ENCODE measurements around the gene DNAJA1.

DNAJA1 gene

DNA sequence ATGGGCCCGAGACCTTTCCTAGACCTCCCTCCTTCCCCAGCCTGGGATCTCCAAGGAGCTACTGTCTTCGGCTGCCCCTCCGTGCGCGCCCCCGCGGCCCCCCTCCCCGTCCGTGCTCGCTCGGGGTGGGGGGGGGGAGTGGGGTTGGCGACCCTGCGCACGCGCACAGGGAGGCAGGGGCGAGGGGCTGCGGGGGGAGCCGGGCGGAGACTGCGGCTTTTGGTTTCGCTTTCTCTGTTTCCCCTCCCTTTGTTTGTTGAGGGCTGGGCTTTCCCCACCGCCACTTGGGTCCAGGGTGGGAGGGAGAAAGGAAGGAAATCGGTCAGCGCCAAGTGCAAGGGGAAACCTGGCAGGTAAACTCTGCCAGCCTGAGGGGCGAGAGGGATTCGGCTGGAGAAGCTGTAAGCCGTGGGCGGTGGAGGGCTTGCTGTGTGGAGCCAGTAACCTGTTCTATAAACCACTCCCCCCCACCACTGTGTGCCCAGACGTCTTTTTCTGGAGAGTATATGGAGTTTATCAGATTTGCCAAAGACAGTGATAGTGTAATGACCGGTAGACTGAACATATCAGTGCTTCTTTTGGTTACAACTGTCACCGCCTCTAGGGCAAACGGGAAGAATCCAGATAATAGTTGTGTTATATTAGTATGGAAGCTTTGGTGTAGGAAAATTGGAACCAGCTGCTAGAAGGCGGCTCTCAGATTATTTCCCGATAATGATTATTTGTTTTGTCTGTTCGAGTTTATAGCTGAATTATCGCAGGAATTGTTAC lies 684 bp downstream of the DNAJA1 start:
- DNase-seq (ENCODE audit: low read depth, low spot score) = no peak

DNA sequence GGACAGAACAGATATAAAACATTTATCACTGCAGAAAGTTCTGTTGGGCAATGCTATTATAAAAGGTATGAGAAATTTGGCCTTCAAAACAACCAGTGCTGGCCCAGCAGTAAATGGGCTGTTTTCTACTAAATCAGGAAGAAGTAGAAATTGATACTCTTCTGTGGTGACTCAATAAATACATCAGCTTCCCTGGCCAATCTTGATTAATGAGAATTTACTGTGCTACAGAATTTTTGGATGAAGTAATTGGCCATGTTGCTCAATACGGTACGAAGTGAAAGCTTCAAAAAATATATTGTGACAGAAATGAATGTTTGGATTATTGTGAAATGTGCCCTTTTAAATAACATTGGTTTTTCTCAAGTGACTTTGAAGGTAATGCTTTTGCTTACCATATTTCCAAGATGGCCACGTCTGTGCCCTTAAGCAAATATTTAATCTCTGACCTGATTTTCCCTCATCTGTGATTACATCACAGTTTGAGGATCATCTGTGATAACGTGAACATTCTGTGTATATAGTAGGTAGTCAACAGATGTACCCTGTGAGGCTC lies 4.2 kb downstream of the DNAJA1 start:
- DNase-seq (ENCODE audit: low read depth, low spot score) = no peak

DNA sequence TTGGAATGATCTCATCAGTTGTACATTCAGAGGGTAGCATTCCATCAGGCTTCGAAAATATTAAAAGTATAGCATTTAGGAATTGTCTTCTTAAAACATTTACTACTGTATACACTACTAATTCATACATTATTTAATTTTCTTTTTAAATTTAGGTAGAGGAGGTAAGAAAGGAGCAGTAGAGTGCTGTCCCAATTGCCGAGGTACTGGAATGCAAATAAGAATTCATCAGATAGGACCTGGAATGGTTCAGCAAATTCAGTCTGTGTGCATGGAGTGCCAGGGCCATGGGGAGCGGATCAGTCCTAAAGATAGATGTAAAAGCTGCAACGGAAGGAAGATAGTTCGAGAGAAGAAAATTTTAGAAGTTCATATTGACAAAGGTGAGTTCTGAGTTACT lies 5.2 kb downstream of the DNAJA1 start:
- DNase-seq (ENCODE audit: low read depth, low spot score) = no peak

DNA sequence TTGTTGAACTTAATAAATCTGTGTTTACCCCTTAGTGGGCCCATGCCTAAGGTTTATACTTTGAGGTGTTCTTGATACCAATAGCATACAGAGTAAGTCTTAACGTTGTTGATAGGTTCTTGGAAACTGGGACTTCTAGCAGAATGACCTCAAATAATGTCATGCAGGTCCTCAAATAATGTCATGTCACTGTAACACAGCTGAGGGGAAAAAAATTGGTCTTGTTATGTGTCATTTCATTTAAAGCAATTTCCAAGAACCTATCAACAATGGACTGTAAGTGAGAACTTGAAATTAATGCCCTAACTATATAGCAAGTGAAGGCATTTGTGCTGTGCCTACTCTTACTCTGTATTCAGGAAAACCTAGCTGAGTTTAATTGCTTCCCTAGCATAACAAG lies 7.2 kb downstream of the DNAJA1 start:
- DNase-seq (ENCODE audit: low read depth, low spot score) = no peak

DNA sequence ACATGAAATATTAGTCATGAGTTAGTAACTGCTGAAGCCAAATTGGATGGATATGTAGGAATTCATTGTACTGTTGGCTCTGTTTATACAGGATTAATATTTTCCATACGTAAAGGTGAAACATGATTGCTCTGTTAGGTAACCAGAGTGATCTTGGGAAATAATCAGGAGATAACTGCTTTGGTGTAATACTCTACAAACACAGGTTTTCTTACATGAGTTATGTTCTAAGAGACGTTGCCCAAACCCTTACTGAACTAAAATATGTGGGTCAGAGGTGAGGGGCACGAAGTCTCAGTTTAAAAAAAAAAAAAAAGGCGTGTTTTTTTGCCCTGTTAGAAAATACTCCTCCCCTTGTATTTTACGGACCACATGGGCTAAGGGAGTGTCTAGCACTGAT lies 7.8 kb downstream of the DNAJA1 start:
- DNase-seq (ENCODE audit: low read depth, low spot score) = no peak

DNA sequence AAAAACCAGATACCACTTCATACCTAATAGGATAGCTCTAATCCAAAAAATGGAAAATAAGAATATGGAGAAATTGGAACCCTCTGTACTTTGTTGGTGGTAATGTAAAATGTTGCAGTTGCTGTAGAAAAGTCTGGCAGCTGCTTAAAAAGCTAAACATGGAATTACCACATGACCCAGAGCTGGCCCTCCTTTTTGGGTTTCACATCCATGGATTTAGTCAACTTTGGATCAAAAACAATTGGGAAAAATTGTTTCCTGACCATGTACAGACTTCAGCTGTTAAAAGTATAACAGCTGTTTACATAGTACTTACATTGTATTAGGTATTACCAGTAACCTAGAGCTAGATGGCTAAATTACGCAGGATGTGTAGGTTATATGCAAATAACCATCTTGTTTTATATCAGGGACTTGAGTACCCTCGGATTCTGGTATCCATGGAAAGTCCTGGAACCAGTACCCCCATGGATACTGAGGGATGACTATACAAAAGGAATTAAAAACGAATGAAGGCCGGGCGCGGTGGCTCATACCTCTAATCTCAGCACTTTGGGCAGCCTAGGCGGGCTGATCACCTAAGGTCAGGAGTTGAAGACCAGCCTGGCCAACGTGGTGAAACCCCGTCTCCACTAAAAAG lies 15.8 kb downstream of the DNAJA1 start:
- no peak for DNase-seq (ENCODE audit: low read depth, low spot score)

DNA sequence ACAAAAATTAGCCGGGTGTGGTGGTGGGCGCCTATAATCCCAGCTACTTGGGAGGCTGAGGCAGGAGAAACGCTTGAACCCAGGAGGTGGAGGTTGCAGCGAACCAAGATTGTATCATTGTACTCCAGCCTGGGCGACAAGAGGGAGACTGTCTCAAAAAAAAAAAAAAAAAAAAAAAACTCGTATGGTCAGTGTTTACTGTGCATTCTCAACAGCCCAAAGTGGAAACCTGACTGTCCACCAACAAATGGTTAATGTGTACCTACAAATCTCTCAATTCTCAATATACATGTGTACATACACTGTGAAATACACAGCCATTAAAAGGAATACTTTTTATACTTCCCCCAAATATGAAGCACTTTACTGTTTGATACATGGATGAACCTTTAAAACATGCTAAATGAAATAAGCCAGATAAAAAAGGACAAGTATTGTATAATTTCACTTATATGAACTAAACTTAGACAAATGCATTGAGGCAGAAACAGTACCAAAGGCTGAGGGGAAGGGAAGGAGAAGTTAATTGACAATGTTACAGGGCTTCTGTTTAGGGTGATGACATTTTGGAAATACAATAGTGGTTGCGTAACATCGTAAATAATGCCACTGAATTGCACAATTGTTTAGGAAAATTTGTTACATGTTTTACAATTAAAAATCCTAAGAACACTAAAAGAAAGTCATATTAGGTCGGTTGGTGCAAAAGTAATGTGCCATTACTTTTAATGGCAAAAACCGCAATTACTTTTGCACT lies 16.5 kb downstream of the DNAJA1 start:
- no peak for DNase-seq (ENCODE audit: low read depth, low spot score)

DNA sequence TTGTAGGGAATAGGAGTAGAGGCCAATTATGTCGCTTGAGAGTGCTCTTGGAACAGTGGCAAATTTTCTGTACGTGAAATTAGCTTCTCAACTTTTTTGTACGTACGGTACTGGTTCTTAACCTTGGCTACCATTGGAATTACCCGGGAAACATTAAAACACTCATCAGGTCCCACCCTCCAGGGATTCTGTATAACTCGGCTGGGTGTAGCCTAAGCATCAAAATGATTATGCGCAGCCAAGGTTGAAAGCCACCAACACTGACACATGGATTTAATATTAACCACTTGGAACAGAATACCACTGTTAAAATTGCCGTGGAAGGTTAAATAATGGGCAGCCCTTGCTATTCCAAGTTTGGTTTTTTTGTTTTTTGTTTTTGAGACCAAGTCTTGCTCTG lies 17.4 kb downstream of the DNAJA1 start:
- DNase-seq (ENCODE audit: low read depth, low spot score) = no peak

DNA sequence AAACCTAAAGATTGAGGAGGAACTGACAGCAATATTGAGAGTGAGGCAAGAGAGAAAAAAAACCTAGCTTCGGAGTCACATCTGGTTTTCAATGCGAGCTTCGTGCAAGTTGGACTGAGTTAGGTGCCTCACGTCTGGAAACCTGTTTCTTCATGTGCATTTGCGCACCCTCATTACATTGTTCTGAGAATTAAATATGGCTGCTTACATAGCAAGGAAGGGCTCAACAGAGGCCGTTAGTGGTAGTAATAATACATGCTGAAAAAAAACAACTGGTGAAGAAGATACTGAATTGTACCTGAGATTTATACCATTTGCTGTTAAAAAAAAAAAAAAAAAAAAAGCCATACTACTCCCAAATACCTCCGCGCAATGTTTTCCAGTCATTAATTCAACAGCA lies 18.6 kb downstream of the DNAJA1 start:
- no peak for DNase-seq (ENCODE audit: low read depth, low spot score)

DNA sequence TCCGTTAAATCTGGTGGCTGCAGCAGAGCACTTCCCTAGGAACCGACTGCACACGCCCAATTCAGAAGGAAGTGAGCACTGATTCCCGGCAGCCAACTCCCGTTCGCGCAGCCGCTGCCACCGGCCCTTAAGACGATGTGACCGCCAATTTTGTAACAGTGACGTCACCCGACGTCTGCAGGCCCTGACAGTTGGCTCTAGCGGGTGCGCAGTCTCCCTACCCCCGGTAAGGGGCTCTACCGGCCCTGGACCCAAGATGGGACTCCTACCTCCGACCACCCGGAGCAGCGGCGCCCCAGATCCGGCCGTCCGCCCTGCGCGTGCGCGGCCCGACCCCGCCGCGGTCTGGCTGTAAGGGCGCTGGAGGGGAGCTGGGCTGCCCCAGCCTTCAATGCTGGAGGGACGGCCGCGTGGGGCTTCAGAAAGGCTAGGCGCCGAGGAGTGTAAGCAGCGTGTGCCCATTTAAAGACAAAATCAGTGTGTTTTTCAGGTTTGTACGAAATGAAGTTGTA lies 19.1 kb downstream of the DNAJA1 start:
- peak; percentile 68 for DNase-seq (ENCODE audit: low read depth, low spot score)

DNA sequence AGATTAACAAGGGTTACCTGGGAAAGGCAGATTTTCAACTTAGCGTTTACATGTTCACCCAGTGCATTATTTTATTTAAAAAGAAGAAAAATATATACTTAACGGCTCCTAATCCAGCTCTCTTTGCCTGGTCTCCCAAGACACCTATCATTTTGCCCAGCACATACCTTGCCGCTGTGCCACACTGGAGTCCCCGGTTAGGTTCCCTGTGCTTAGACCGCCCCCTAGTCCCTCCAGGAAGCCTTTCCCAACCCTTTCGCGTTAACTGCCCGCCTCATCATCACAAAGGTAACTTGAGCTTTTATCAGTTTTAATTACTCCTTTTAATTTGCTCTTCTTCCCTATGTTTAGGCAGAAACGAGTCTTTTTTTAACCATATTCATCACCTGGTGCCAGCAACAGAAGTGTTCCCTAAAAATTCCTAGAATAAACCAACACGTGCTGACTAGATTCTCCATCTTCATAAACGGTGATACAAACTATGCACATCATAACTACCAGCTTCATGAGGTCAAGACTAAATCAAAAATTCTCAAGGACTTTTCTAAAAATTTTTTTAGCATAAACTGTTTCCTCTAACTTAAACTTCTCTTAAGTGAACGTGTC lies 19.7 kb downstream of the DNAJA1 start:
- DNase-seq (ENCODE audit: low read depth, low spot score) = peak; percentile 23

DNA sequence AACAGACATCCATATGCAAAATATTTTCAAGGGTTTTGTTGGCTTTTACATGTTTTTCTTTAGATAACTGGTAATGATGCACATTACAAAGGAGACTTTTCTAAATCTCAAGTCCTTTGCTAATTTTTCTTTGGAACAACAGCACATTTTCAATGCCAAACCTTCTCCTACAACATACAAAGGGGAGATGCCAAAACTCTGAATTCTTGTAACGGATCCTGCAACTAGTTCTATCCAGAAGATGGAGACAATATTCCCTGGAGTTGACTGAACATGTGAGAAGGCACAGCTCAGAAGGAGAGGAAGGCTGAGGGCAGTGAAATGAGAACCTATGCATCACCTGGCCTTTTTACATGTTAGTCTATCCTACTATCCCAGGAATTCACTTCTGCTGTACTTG lies 21.0 kb downstream of the DNAJA1 start:
- DNase-seq (ENCODE audit: low read depth, low spot score) = no peak

DNA sequence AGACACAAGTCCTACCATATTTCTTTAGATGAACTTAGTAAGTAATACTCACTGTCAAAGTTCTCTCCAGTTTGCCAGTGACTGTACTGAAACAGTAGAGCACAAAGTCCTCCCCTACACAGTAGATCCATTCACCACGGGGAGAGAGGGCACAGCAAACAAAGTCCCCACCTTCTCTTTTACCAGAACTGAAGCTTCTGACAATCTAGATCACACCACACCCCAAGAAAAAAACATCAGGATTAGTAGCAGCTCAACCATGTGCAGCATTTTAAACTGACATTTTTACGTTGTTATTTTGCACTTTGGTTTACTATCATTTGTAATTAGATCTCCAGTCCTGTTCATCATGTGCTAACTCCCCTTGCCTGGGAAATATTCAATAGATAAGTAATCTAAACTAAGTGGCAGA lies 23.0 kb downstream of the DNAJA1 start:
- no peak for DNase-seq (ENCODE audit: low read depth, low spot score)

DNA sequence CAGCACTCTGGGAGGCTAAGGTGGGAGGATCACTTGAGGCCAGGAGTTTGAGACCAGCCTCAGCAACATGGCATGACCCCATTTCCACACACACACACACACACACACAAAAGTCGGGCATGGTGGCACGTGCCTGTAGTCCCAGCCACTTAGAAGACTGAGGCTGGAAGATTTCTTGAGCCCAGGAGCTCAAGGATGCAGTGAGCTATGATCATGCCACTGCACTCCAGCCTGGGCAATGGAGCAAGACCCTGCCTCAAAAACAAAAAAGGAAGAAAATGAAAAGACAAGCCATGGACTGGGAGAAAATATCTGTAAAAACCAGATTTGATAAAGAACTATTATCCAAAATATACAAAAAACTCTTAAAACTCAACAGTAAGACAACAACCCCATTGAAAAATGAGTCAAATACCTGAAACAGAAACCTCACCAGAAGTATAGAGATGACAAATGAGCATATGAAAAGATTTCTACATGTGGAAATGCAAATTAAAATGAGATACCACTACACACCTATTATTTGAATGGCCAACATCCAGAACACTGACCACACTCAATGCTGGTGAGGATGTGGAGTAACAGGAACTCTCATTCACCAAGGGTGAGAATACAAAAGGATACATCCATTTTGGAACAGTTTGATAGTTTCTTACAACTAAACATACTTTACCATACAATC lies 24.7 kb downstream of the DNAJA1 start:
- DNase-seq (ENCODE audit: low read depth, low spot score) = no peak

DNA sequence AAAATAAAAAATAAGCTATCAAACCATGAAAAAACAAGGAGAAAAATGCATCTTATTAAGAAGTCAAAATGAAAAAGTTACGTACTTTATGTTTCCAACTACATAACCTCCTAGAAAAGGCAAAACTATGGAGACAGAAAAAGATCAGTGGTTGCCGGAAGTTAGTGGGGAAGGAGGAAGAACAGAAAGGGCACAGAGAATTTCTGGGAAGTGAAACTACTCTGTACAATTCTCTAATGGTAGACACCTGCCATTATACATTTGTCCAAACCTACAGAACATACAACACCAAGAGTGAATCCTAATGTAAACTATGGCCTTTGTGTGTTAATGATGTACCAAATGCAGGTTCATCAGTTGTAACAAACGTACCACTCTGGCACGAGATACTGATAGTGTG lies 26.1 kb downstream of the DNAJA1 start:
- no peak for DNase-seq (ENCODE audit: low read depth, low spot score)

DNA sequence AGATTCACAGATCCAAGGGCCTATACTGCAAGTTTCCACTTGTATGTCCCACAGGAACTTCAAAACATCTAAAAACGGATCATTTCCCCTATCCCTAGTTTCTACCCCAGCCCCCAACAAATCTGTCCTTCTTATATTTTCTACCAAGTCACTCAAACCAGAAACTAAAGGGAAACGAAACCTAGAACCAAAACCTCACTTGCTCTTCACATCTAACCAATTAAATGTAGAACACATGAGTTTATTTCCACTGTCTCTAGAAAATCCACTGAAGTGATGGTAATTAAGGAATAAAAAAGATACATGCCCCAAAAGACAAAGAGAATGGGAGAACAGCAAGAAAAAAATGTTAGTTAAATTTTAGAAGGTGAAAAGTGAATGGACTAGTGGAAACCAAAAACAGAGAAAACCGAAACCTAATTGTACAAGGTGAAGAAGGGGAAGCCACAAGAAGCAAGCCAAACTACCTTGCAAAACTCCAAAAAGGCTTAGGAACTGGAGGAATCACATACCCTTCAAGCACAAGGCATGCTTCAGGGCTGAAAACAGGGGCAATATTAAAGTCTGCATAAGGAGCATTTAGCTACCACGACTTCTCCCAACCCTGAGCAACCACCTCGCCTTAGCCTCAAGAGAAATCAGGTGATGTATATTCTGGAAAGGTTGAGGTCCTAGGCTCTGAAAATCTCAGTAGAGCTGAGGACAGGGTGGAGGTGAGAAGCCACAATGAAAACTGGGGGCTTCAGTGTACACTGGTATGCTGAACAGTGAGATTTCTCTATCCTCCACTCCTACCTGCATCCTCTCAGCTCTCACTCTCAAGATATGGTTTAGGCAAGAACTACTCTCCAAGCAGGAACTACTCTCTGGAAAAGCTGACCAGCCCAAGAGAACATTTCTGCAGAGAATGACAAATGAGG lies 40.3 kb downstream of the DNAJA1 start:
- DNase-seq (ENCODE audit: low read depth, low spot score) = no peak

DNA sequence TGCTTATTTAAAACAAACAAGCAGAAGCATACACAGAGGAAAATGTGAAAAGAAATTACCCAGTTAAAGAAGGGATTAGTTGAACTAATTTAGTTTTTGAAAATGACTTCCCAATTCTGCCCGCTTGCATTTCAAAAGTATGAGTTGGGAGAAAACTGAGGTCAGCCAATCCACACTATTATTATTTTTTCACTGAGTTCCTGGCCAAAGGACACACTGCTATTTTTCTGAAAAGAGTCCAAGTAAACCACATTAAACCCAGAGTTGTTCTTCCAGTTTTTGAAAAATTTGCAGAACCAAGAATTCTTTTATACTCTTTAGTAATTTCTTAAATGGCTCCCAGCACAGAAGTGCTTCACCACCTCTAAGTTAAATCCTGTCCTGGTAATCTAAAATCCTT lies 43.9 kb downstream of the DNAJA1 start:
- DNase-seq (ENCODE audit: low read depth, low spot score) = no peak

DNA sequence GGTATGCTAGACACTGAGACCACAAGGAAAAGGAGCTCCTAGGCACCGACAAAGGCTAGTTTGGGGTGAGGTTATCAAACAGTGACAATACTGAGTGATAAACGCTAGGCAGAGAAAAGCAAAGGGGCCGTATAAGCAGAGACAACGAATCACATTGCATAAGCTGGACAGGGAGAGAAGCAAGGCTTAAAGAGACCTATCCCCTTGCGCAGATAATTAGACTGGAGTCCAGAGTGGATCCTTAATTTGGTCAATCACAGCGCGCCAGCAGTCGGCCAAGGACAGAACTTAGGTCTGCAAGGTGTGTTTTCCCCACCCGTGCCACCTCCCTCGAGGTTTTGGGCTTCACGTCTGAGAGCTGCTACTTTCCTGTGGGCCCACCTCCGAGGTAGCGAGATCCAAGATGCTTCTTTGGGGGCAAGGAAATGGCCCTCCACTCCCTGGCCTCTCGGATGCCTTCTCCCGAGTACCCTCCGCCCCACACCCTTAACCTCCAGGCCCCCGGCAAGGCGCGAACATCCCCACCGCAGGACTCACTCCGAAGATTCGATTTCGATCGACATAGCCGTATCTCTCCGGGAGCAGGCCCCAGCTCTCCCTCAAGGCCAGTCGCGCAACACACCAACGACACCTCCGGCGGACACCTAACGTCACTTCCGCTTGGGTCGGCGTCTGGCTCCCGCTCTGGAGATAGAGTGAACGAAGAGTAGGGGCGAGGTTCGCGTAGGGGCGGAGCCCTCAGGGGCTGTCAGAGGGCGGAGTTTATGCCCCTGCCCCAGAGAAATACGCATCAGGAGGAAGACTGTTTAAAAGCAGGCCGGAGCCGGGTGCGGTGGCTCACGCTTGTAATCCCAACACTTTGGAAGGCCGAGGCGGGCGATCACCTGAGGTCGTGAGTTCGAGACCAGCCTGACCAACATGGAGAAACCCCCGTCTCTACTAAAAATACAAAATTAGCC lies 51.3 kb downstream of the DNAJA1 start, which contains the start of gene SMU1:
Gene SMU1 (minus strand): TSS at position 629 of the 959 bp plus-strand sequence. CDS start 66 bp downstream, at position 563.
- peak; percentile 90 for DNase-seq (ENCODE audit: low read depth, low spot score)

DNA sequence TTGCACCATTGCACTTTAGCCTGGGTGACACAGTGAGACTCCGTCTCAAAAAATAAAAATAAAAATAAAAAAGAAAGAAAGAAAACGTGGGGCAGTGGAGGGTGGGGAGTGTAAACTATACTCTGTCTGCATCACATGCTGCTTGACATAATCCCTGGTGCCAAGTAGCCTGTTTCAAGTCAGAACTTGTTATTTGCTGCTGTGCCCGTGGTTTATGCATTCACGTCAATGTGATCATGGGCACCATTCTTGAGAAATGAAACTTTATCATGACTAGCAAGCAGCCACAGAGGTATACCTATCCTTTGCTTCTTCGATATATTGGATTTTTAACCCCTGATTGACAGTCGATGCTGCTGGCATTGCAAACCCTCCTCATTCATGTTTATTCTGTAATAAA lies 55.5 kb downstream of the DNAJA1 start:
- no peak for DNase-seq (ENCODE audit: low read depth, low spot score)

Data from iPS DF 19.7 (cell line).